SU-DHL-6 (cell line): ENCODE results near the gene AIG1.

Experiments
- CTCF ChIP-seq: fragments of 200-600 bp; sonication (generic); IDR thresholded peaks from one replicate; pipeline ENCODE4 v1.5.1; 2017; ENCODE audit warnings: antibody characterized with exemption, mild to moderate bottlenecking, low read length, moderate library complexity; ENCODE audit not compliant: insufficient read depth, poor library complexity, severe bottlenecking
- EZH2phosphoT487 ChIP-seq: fragments of 200-600 bp; sonication (generic), shearing (Covaris generic); conservative IDR thresholded peaks from 2 replicates; pipeline ENCODE4 v1.6.1; 2018; ENCODE audit warnings: mild to moderate bottlenecking, antibody characterized with exemption, low read length, moderate library complexity, mixed read lengths

GRCh38 chr6:143037470-143037869 is 23.2 kb upstream of the AIG1 start:
- no peak for TF ChIP-seq CTCF
- no peak for TF ChIP-seq EZH2phosphoT487
